NCI-H1105 (cell line): Measurements from ENCODE around the gene SLAMF6.
"Not testable (repeated sequence)": the region's sequence is repeated elsewhere in the genome, so short reads cannot be mapped to it uniquely, and the experiment has no call there.

ENCODE experiments used
- DNase-seq: peaks from one replicate; lab custom pipeline; 2025; lab: John Stamatoyannopoulos, UW

The SLAMF6 gene

DNA sequence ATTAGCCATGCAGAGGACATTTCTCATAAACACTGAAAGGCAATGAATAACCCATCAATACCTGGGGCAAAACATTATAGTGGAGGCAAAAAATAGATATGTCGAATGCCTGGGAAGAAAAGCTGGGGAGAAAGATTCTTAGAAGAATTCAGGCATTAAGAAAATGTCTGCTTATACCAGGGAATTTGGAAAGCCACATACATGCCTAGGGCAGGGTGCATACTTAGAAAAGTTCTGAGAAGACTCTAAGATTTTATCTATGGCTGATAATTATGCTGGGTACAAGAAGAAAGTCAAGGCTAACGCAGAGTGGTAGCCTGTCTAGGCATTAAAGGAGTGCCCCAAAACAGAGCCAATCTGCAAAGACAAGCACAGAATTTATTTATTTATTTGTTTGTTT lies 18.4 kb downstream of the SLAMF6 start:
- DNase-seq: no peak

DNA sequence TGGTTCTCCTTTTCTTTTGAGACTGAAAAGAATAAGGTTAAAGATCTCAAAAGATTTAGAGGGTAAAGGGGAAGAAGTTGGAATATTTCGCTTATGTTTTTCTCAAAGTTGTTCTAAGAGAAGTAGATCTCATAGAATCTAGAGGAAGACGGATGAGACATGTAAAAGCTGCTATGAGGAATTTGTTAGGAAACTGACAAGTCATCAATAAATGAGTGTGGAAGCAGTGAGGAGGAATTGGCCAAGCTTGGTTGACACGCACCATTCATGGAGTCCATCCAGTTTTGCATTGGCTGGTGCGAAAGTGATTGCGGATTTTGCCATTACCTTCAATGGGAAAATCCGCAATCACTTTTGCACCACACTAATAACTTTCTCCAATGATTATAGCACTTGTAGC lies 20.0 kb downstream of the SLAMF6 start:
- no peak for DNase-seq

DNA sequence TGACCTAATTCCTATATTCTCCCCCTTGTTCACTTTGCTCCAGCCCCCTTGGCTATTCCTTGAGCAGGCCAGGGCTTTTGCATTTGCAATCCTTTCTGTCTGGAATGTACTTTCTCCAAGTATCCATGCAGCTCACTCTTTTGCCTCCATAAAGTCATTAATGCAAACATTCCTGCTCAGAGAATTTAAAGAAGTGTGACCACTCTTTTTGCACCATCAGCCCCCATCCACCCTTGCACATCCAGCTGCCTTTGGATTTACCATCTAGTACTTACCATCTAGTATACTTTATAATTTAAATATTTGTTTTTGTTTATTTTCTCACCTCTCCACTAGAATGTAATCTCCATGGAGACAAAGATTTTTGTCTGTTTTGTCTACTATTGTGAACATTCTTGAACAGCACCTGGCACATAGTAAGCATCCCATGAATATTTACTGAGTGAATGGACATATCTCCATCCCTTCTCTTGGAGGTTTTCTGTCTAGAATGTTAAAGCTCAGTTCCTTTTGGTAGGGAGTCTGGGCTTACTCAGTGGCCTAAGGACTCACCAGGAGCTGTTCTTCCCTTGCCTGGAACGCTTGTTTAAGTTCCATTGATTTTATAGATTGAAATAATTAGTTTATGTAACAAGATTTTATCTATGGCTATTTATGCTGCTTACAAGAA lies 22.6 kb downstream of the SLAMF6 start:
- no peak for DNase-seq

DNA sequence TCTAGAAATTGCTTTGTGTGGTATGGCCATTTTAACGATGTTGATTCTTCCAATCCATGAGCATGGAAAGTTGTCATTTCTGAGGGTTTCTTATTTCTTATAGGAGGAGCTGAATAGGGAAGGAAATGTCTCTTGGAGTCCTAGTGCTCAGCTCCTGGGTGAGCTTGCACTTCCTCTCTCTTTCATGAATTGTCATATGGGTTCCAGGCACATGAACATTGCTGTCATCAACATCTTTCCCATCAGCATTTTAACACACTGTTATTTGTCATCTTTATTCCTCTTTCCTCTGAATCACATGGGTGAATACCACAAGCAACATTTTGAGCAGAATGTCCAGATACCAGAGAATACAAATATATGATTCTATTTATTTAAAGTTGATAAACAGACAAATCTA lies 23.4 kb downstream of the SLAMF6 start:
- no peak for DNase-seq

DNA sequence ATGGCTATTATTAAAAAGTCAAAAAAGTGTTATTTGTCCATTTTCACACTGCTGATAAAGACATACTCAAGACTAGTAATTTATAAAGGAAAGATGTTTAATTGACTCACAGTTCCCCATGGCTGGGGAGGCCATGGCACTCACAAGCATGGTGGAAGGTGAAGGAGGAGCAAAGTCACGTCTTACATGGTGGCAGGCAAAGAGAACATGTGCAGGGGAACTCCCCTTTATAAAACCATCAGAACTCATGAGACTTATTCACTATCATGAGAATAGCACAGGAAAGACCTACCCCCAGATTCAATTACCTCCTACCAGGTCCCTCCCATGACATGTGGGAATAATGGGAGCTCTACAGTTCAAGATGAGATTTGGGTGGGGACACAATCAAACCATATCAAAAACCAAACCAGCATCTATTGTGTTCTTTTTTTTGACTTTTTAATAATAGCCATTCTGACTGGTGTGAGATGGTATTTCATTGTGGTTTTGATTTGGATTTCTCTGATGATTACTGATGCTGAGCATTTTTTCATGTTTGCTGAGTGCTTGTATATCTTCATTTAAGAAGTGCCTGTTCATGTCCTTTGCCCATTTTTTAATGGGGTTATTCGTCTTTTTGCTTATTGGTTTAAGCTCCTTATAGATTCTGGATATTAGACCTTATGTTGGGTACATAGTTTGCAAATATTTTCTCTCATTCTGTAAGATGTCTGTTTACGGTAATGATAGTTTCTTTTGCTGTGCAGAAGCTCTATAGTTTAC lies 24.6 kb downstream of the SLAMF6 start:
- DNase-seq: not testable (repeated sequence)

DNA sequence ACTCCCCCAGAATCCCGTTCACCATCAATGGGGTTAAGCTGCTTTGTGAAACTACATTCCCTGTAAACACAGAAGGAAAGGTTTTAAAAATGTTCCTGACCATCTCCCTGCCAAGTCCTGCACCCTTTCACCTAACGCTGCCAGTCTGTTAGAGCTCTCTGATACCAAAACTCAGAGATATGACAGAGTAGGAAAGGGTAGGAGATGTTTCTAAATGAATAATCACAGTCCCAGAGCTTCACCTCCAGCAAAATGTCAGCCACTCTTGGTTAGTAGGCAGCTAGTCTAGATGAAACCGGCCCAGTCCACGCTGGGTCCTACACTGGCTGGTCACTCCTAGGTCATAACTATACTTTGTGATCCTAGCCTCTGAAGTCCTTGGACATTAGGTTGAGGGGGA lies 26.7 kb downstream of the SLAMF6 start:
- DNase-seq: no peak

DNA sequence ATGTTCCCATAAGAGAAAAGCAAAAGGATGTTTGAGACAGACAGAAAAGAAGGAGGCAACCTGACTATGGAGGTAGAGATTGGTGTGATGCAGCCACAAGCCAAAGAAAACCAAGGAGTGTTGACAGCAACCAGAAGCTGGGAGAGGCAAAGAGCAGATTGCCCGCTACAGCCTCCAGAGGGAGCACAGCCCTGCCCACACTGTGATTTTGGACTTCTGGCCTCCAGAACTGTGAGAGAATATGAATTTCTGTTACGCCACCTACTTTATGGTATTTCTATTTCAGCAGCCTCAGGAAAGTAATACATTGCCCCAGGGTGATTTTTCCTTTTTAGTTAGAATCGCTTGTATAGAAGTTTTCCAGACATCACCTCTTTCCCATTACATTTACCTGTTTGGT lies 28.4 kb downstream of the SLAMF6 start:
- no peak for DNase-seq

DNA sequence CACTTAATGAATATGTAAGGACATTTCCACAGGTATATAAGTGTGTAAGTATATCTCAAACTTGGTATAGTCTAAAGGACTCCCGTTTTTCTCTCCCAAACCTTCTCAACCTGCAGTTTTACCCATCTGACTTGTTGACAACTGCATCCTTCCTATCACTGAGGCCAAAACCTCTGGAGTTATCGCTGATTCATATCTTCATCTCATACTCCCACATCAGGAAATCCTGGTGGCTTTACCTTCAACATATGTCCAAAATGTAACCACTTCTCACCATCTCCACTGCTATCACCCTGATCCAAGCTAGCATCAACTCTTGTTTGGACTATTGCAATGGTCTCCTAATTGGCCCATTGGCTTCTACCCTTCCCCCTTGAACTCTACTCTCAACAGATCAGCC lies 30.4 kb downstream of the SLAMF6 start:
- no peak for DNase-seq

DNA sequence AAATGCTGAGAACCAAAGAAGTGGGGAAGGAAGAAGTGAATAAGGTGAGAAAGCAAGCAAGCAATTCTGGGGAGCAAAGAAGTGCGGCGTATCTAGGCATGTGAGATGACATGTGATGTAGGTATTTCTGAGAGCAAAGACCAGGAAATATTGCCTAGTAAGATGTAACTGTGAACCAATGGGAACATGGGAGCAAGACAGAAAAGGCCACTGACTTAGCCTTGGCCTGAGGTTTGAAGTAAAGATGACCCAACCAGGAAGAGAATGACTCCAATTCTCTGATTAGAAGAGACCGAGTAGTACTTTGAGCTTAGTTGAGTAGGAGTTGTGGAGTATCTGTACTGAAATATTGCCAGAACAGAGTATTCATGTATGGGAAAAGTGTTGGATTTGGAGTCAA lies 31.1 kb downstream of the SLAMF6 start:
- no peak for DNase-seq

DNA sequence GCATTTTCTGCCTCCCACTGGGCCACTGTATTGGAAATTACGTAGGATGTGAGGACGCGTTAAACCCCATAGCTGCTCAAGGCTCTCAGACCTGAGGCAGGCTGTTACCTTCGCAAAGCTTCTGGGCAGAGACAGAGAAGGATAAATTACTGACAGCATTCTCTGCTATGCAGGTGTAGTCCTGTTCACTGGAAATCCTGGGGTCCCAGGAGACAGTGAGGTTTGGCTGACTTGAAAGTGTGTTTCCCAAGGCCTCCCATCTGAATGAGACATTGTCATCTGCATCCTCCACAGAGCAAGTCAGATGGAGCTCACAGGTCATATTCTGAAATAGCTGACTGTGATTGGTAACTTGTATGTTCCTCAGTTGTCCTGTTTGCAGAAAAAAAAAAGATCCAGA lies 32.0 kb downstream of the SLAMF6 start:
- no peak for DNase-seq

DNA sequence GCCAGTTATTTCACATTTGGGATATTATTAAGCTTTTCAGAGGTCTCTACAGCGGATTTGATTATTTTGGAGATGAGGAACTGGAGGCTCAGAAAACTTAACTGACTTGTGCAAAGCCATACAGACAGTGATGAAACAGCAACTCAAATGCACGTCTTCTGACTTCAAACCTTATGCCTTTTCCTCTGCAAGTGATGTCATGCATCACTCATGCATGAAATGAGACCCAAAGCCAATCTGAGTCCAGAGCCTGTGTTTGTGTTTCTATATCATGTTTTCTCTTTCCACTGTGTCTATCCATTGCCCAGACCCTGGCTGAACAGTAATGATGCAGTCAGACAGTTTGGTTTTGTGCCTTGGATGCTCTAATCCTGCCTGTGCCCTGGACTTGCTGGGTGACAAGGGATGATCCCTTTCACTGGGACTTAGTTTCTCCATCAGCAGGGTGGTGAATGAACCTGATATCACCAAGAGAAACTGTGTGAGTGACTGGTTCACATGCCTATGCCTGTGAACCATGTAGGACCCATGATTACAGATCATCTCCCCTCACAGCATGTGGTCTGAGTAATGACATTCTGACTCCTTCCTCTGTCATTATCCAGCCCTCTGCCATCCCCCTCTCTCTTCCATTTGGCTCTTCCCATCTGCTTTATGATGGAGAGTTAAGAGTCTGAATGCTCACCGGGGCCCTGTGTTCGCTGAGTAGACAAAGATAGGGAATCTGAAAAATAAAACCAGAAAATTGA lies 33.4 kb downstream of the SLAMF6 start:
- DNase-seq: no peak

DNA sequence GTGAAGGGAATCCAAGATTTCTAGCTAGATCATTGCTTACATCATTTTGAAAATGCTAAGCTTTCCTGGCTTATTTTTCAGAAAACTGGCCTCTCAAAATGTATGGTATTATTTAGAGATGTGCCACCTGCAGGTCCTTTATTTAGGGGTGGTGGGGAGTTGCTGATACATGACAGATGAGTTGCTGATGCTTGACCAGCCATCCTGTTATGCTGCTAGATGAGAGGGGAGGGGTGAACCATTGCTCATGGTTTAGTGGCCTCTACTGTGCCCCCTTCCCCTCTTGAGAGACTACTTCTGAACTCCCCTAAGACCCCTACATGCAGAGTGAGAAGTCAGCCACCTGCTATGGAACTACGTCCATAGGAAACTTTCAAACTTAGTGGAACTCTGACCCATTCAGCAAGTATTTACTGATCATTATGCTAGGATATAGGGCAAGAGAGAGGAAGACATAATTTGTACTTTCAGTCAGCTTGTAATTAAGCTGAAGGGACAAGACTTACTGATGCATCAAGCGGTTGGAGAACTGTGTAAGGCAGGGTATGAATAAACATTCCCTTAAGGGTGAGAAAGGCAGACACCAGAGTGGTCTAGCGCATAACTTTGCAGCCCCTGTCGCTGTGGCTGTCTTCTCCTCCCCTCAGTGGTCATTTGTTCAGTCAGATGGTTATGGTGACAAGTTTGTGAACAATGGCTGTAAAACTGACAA lies 34.6 kb downstream of the SLAMF6 start:
- no peak for DNase-seq

DNA sequence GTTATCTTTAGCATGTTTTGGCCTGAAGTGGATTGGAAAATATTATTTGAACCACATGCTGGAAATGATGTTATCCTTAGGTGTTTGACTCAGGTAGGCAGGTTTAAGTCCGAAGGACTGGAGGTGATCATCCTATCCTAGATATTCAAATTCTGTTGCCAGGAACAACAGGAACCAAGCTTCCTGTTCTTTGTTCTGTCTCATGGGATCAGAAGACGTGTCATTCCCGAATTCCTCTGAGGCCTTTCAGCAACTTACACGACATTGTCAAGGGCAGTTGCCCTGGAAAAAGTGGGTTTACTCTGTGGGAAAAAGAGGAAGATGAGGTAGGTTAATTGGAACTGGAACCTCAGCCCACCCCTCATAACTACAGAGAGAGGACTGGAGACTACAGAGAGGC lies 36.6 kb downstream of the SLAMF6 start:
- DNase-seq: no peak

DNA sequence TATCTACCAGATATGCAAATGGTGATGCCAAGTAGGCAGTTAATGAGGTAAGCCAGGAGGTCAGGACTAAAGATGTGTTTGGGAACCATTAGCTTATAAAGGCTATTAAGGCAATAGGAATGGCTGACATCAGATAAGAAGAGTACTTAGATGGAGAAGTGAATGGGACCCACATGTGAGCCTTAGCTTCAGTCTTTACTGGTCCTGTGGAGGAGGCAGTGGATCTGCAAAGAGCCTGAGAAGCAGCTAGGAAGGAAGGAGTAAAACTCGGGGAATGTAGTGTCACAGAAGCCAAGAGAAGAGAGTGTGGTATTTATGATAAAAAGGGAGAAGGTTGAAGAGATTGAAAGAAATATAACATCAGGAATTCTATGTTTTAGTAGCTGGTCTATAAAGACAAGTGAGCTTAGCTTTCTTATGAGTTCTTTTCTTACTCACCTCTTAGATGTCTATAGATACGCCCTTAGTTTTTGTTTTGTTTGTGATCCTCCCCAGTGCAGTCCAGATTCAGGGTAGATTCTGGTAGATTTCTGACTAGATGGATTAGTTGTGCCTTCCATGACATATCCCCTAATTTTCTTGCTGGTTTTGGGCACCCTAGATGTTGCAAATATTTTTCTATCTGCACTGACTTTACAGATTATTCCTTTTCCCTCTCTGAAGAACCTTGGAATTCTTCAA lies 39.4 kb downstream of the SLAMF6 start:
- no peak for DNase-seq

DNA sequence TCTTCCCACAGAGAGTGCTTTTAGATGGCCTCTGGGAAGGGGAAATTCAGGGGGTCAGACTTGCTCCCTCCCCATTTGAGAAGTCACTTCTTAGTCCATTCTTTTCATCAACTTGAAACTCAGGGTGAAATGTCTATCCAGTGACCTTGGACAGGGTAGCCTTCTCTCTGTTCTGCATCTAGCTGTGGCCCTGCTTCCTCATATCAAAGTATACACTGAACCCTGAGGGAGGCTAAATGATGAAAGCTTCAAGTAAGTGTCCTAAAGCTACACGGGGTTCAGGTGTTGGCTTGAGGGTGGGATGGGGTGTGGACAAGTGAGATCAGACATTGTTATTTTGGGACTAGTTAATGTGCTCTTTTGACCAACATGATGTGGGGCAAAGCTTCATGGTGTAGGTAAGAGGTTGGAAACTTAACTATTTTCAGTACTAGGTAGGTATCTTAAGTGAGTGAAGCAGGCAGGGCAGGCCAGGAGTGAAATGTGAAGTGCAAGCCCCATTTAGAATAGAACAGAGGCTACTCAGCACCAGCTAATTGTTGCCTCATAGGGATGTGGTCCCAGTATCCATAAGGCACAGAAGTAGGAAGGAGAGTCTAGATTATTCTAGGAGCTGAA lies 41.0 kb downstream of the SLAMF6 start:
- DNase-seq: no peak

DNA sequence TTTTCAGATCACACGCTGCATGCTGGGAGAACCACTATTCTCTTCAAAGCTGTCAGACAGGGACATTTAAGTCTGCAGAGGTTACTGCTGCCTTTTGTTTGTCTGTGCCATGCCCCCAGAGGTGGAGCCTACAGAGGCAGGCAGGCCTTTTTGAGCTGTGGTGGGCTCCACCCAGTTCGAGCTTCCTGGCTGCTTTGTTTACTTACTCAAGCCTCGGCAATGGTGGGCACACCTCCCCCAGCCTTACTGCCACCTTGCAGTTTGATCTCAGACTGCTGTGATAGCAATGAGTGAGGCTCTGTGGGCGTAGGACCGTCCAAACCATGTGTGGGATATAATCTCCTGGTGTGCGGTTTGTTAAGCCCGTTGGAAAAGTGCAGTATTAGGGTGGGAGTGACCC lies 42.3 kb downstream of the SLAMF6 start:
- DNase-seq: not testable (repeated sequence)

DNA sequence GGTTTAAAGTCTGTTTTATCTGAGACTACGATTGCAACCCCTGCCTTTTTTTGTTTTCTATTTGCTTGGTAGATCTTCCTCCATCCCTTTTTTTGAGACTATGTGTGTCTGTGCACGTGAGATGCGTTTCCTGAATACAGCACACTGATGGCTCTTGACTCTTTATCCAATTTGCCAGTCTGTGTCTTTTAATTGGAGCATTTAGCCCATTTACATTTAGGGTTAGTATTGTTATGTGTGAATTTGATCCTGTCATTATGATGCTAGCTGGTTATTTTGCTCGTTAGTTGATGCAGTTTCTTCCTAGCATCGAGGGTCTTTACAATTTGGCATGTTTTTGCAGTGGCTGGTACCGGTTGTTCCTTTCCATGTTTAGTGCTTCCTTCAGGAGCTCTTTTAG lies 44.0 kb downstream of the SLAMF6 start:
- DNase-seq: not testable (repeated sequence)

DNA sequence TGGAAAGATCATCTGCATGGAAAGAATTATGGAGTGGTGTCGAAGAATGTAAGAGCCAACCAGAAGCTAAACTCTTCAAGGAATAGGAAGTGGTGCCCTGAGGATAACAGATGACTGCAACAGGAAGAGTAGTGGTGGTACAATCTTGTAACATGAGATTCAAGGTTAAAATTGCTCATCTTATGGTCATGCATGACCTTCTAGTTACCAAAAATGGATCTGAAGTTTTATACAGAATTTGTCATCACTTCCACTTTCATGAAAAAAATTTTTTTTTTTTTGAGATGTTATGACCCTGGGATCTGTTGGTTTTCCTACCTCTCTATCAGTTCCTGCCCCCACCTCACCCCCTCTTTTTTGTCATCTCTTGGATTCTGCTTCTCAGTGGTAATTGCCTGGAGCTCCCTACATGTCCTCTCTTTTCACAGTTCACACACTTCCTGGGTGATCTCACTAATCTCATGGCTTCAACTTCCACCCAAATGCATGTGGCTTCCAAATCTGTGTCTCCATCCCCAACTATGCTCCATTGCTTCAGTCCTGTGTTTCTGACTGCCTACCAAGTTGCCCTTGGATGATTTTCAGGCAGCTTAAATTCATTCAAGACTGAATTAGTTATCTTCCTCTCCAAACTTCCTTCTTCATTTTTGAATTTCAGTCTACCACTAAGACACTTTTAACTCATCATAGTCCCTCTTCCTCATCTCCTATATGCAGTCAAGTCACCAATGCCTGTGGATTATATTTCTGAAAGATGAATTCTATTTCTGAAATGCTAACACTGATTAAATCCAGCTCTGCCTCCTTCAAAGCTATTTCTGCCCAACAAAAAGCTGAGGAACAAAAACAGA lies 48.4 kb downstream of the SLAMF6 start:
- DNase-seq: no peak

DNA sequence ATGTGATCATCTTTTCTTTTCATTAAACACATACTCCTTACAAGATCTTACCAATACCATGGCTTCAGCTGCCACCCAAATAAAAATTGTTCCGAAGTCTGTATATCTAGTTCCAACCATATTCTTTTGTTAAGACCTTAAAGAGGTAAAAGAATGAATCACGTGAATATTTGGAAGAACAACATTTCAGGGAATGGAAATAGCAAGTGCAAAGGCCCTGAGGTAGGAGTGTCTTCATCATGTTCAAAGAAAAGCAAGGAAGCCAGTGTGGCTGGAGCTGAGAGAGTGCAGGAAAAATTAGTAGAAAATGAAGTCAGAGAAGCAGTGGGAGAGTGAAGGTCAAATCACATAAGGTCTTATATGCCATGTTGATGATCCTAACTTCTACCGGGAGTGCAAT lies 50.9 kb downstream of the SLAMF6 start:
- DNase-seq: no peak

DNA sequence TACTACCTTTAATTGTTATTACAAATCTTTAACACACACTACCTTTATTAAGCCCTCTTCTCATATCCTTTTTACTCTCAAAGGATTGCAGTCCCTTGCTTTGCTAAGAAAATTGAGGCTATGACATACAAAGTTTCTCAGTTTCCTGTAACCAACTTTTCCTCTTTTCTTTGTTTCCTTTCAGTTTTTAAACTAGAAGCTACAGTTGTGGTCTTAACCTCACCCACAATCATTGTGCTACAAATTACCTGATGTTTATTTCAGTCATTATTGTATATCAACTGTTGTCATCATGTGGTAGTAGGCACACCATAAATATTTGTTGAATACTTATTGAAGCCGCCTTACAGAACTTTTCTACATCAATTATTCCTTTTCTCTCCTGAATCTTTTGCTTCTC lies 51.8 kb downstream of the SLAMF6 start:
- DNase-seq: no peak

DNA sequence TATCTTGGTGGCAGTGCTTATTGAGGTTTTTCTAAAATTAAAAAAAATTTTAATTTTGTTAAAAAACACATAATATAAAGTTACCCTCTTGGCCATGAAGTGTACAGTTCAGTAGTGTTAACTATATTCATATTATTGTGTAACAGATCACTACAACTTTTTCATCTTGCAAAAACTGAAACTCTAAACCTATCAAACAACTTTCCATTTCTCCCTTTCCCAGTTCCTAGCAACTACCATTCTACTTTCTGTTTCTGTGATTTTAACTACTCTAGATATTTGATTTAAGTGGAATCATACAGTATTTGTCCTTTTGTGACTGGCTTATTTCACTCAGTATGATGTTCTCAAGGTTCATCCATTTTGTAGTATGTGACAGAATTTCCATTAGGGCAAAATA lies 55.5 kb downstream of the SLAMF6 start:
- DNase-seq: no peak
